ENCODE measurements around the gene NISCH. TPM values are rescaled to one million over a fixed set of nuclear protein-coding genes. Genes with fewer than 3 reads are reported as not detected.

NISCH gene
- total and polyA plus RNA-seq, 2 of the 8 experiments (the other 6 are each of a cell fraction or from before 2014, with no cell fraction given): 71.2 to 71.9 TPM

GRCh38 chr3:52520716-52521487 lies 65.5 kb downstream of the NISCH start (continued):
- TF ChIP-seq CHD7 (IDR thresholded peaks at IDR 0.05; ENCODE audit: insufficient replicate concordance, low read length): no peak
- TF ChIP-seq RXRA (IDR thresholded peaks at IDR 0.05; ENCODE audit: insufficient read depth, low read depth, low read length): no peak
- TF ChIP-seq SP2 (IDR thresholded peaks at IDR 0.05; ENCODE audit: low read length): no peak
- no peak for TF ChIP-seq SIX5 (IDR thresholded peaks at IDR 0.05; ENCODE audit: low read depth, low read length)
- TF ChIP-seq CTBP2 (IDR thresholded peaks at IDR 0.05; ENCODE audit: borderline replicate concordance, insufficient read depth, insufficient read length, low read length): no peak
- no peak for TF ChIP-seq KDM4A (IDR thresholded peaks at IDR 0.05; ENCODE audit: low read depth, low read length, severe bottlenecking)
- no peak for TF ChIP-seq KDM5A (IDR thresholded peaks at IDR 0.05; ENCODE audit: low read length)

Measured in H1 (cell line).